Endothelial cell of umbilical vein (primary cell): ENCODE results near the gene FAM3A. TPM values are rescaled to one million over a fixed set of nuclear protein-coding genes. Genes with fewer than 3 reads are reported as not detected.

ENCODE experiments used
- BruUV-seq: library from RNA; stranded (reverse); fragments of 400-500 nt; replicated peaks from 2 replicates; lab custom pipeline; 2021; lab: Mats Ljungman, UMichigan
- CTCF ChIA-PET: fragments of 300-600, 350-600 bp; sonication (Branson Sonifier 250); formaldehyde crosslinking; loops from one replicate; lab custom pipeline; 2021; ENCODE audit warnings: antibody characterized with exemption, inconsistent platforms; lab: Charles Lee
- POLR2A ChIA-PET: fragments of 300-600, 350-600 bp; sonication (Branson Sonifier 250); formaldehyde crosslinking; loops from one replicate; lab custom pipeline; 2021; ENCODE audit warnings: antibody characterized with exemption, inconsistent platforms; lab: Charles Lee
- DNase-seq: peaks from one replicate; pipeline ENCODE4 v3.0.0-alpha.2; 2011; ENCODE audit warnings: low read depth, low spot score
- FAIRE-seq: peaks from 2 replicates; lab custom pipeline; 2011; peaks lifted over from hg19 to GRCh38; lab: Jason Lieb, UNC
- H2AFZ ChIP-seq: 2 replicates; pipeline ENCODE4 v1.6.0; 2012; ENCODE audit warnings: low read depth, low read length, control low read depth, inconsistent platforms
- H3K27ac ChIP-seq: 2 replicates; pipeline ENCODE4 v1.5.1; 2011; ENCODE audit warnings: low read depth, mild to moderate bottlenecking, control low read depth, low read length, moderate library complexity; ENCODE audit not compliant: insufficient read depth
- H3K27me3 ChIP-seq, 2 experiments: 2 replicates each; pipeline versions ENCODE4 v1.6.0 to v1.6.1; 2011; ENCODE audit warnings: low read length in 2 of 2, mixed read lengths in 1 of 2; ENCODE audit not compliant: control insufficient read depth in 2 of 2, insufficient read depth in 2 of 2
- H3K36me3 ChIP-seq, 2 experiments: 2 replicates in 1 of 2; 3 replicates in 1 of 2; pipeline ENCODE4 v1.5.1; 2011; ENCODE audit warnings: low read length in 2 of 2, mild to moderate bottlenecking in 1 of 2, moderate library complexity in 1 of 2; ENCODE audit not compliant: control insufficient read depth in 2 of 2, insufficient read depth in 2 of 2; ENCODE audit errors: extremely low read depth in 1 of 2
- H3K4me1 ChIP-seq: 3 replicates; pipeline ENCODE4 v1.5.1; 2011; ENCODE audit warnings: mild to moderate bottlenecking, low read length; ENCODE audit not compliant: control insufficient read depth, insufficient read depth; ENCODE audit errors: extremely low read depth
- H3K4me2 ChIP-seq: 2 replicates; pipeline ENCODE4 v1.6.1; 2011; ENCODE audit warnings: low read length, control low read depth, mixed read lengths; ENCODE audit not compliant: insufficient read depth
- H3K4me3 ChIP-seq, 3 experiments: fragments of 200-600 bp in 1 of 3; sonication (generic), shearing (Covaris generic) in 1 of 3; replicated peaks in 1 of 3; 2 replicates each; pipeline ENCODE4 v1.5.1; 2011 to 2016; ENCODE audit warnings: control low read depth in 3 of 3, low read length in 3 of 3, mild to moderate bottlenecking in 2 of 3, inconsistent platforms in 1 of 3, low read depth in 1 of 3, moderate library complexity in 1 of 3; ENCODE audit not compliant: insufficient read depth in 1 of 3
- H3K79me2 ChIP-seq: 2 replicates; pipeline ENCODE4 v1.6.0; 2012; ENCODE audit warnings: low read length, inconsistent platforms; ENCODE audit not compliant: control insufficient read depth, insufficient read depth
- H3K9ac ChIP-seq: replicated peaks from 2 replicates; pipeline ENCODE3; 2011; ENCODE audit warnings: low read length, control low read depth; ENCODE audit not compliant: insufficient read depth; ENCODE audit errors: extremely low read depth
- H3K9me1 ChIP-seq: replicated peaks from 3 replicates; pipeline ENCODE4 v1.6.0; 2011; ENCODE audit warnings: mild to moderate bottlenecking, low read length; ENCODE audit not compliant: control insufficient read depth, insufficient read depth; ENCODE audit errors: extremely low read depth
- H3K9me3 ChIP-seq: replicated peaks from 2 replicates; pipeline ENCODE4 v1.5.1; 2012; ENCODE audit warnings: low read length, inconsistent platforms; ENCODE audit not compliant: control insufficient read depth, insufficient read depth
- H4K20me1 ChIP-seq: replicated peaks from 2 replicates; pipeline ENCODE3; 2011; ENCODE audit warnings: mild to moderate bottlenecking, low read length; ENCODE audit not compliant: control insufficient read depth, insufficient read depth; ENCODE audit errors: extremely low read depth
- EZH2 ChIP-seq: IDR thresholded peaks from 2 replicates; pipeline ENCODE4 v1.6.1; 2012; ENCODE audit warnings: borderline replicate concordance, low read depth, mild to moderate bottlenecking, moderate library complexity, low read length, inconsistent platforms; ENCODE audit not compliant: severe bottlenecking
- FOS ChIP-seq: IDR thresholded peaks from 2 replicates; pipeline ENCODE4 v1.6.1; 2011; ENCODE audit warnings: mild to moderate bottlenecking, low read length, moderate library complexity, borderline replicate concordance; ENCODE audit not compliant: insufficient read depth
- JUN ChIP-seq: IDR thresholded peaks from 2 replicates; pipeline ENCODE4 v1.6.1; 2011; ENCODE audit warnings: borderline replicate concordance, low read depth; ENCODE audit not compliant: insufficient read length, insufficient read depth
- MYC ChIP-seq: IDR thresholded peaks from one replicate; pipeline ENCODE4 v1.6.1; 2011; ENCODE audit warnings: mild to moderate bottlenecking, low read depth, low read length
- POLR2A ChIP-seq: IDR thresholded peaks from 2 replicates; pipeline ENCODE4 v1.6.1; 2012; ENCODE audit warnings: low read depth, mild to moderate bottlenecking, control low read depth, low read length
- POLR2AphosphoS5 ChIP-seq: IDR thresholded peaks from 2 replicates; pipeline ENCODE4 v1.6.1; 2012; ENCODE audit warnings: low read depth, mild to moderate bottlenecking, control low read depth, low read length, moderate library complexity; ENCODE audit not compliant: insufficient read depth
- dilution Hi-C: fragments of 300-500 bp; cut with MboI; formaldehyde crosslinking; loops from one replicate; pipeline ENCODE4 v1.15.0; 2019; ENCODE audit warnings: low sequenced_read_pairs; ENCODE audit not compliant: extremely low pct_ligation_motif_present
- intact Hi-C: fragments of 100-400 bp; cut with micrococcal nuclease; formaldehyde crosslinking; loops from one replicate; pipeline ENCODE4 v1.10.0; 2022
- polyA plus RNA-seq, 4 experiments: library from polyadenylated mRNA; depleted of rRNA in 3 of 4; stranded (reverse) in 3 of 4; unstranded in 1 of 4; fragments of >200 nt; gene quantifications; 2 replicates each; pipeline versions ENCODE4 v1.2.1 to v1.2.3, GENCODE V29; 2011 to 2012; ENCODE audit warnings: missing spikeins in 1 of 4
- total RNA-seq: library from RNA; stranded (reverse); gene quantifications from 2 replicates; pipeline ENCODE4 v1.2.3, GENCODE V29; 2021
- TF ChIP-seq, protein P1 (sequence below), 2 donors: IDR thresholded peaks; 1 replicate in 1 of 2; 2 replicates in 1 of 2; pipeline ENCODE4 v1.5.1; 2011; ENCODE audit warnings: low read length in 2 of 2, mild to moderate bottlenecking in 2 of 2, moderate library complexity in 2 of 2, control low read depth in 1 of 2, inconsistent platforms in 1 of 2, low read depth in 1 of 2; ENCODE audit not compliant: insufficient read depth in 1 of 2; ENCODE audit errors: extremely low read depth in 1 of 2
- TF ChIP-seq, protein P2 (sequence below): IDR thresholded peaks from 2 replicates; pipeline ENCODE4 v1.6.1; 2011; ENCODE audit not compliant: insufficient read depth, insufficient read length

The FAM3A gene
- total and polyA plus RNA-seq, 2 donors (not counting 3 experiments of a cell fraction or from before 2014, with no cell fraction given), result 32.0 to 42.9 TPM

DNA sequence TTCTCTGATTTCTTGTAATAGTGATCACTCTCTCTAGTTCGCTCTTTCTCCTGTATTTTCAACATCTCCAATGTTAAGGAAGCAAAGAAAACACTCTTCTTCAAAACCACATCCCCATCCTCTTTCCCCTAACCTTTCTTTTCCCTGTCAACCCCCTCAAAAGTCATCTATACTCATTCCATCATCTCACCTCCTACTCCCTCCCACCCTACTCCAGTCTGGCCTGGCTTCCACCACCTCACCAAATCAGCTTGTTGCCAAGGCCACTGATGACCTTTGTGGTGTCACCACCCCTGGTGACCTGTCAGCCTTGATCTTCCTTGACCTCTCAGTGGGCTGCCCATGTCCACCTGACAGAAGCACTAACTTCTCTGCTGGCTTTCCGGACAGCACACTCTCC lies 2.3 kb downstream of the FAM3A start:
- Histone ChIP-seq H3K4me3 (no peak overlapping the region), H4K20me1 (no peaks in the 10 kb centered on the region), H3K27ac (no peak overlapping the region), H3K9ac (no peak overlapping the region), H3K9me3 (no peaks in the 10 kb centered on the region), H3K79me2 (peaks cover 3% of the 10 kb centered on the region), H3K4me2 (no peak overlapping the region), H3K4me1 (peaks cover 12% of the 10 kb centered on the region), H3K36me3 (no peaks in the 10 kb centered on the region), H3K27me3 (no peaks in the 10 kb centered on the region), H2AFZ (no peak overlapping the region), H3K9me1 (no peaks in the 10 kb centered on the region)
- DNase-seq (no peak), FAIRE-seq (no peak)
- intact Hi-C loops (no loop called here), dilution Hi-C loops (no loop called here)
- ChIA-PET CTCF (no interaction called here), POLR2A (no interaction called here)
- BruUV-seq, result no TSS peak
- TF ChIP-seq POLR2AphosphoS5 (no peak), EZH2 (no peak), MYC (no peak), FOS (no peak), JUN (no peak), POLR2A (no peak)
- TF ChIP-seq, protein P1, sequence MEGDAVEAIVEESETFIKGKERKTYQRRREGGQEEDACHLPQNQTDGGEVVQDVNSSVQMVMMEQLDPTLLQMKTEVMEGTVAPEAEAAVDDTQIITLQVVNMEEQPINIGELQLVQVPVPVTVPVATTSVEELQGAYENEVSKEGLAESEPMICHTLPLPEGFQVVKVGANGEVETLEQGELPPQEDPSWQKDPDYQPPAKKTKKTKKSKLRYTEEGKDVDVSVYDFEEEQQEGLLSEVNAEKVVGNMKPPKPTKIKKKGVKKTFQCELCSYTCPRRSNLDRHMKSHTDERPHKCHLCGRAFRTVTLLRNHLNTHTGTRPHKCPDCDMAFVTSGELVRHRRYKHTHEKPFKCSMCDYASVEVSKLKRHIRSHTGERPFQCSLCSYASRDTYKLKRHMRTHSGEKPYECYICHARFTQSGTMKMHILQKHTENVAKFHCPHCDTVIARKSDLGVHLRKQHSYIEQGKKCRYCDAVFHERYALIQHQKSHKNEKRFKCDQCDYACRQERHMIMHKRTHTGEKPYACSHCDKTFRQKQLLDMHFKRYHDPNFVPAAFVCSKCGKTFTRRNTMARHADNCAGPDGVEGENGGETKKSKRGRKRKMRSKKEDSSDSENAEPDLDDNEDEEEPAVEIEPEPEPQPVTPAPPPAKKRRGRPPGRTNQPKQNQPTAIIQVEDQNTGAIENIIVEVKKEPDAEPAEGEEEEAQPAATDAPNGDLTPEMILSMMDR (IDR thresholded peaks at IDR 0.05; ENCODE audit: extremely low read depth in 1 of 2, insufficient read depth in 1 of 2, low read depth in 1 of 2, low read length in 2 of 2), result no peak
- TF ChIP-seq, protein P2, sequence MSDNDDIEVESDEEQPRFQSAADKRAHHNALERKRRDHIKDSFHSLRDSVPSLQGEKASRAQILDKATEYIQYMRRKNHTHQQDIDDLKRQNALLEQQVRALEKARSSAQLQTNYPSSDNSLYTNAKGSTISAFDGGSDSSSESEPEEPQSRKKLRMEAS, result no peak
